ENCODE data around the gene CLECL1. TPM values are rescaled to one million over a fixed set of nuclear protein-coding genes. Genes with fewer than 3 reads are reported as not detected.
"Not testable (repeated sequence)": the region's sequence is repeated elsewhere in the genome, so short reads cannot be mapped to it uniquely, and the experiment has no call there.

Gene CLECL1
- total RNA-seq, 1 donor from 2014 or later: not detected

GRCh38 chr12:9694241-9694640 is 38.7 kb downstream of the CLECL1 start:
- DNase-seq: no peak

- DNase-seq: no peak
These were observed 40.0 kb downstream of the CLECL1 start for GRCh38 chr12:9692909-9693308.

- DNase-seq: no peak
These were observed 45.7 kb downstream of the CLECL1 start for GRCh38 chr12:9687228-9687627.

GRCh38 chr12:9685915-9686314 is 47.0 kb downstream of the CLECL1 start:
- DNase-seq: no peak

GRCh38 chr12:9685366-9685765 is 47.5 kb downstream of the CLECL1 start:
- DNase-seq: not testable (repeated sequence)

- DNase-seq: not testable (repeated sequence)
These were observed 49.9 kb downstream of the CLECL1 start for GRCh38 chr12:9682949-9683348.

- not testable (repeated sequence) for DNase-seq
These were observed 50.4 kb downstream of the CLECL1 start for GRCh38 chr12:9682508-9682907.

GRCh38 chr12:9674226-9674590 is 58.7 kb downstream of the CLECL1 start:
- no peak for DNase-seq

GRCh38 chr12:9673404-9674225 is 59.3 kb downstream of the CLECL1 start:
- no peak for DNase-seq

Other genes starting within 250 kb of the CLECL1 start
- gene KLRB1, start 125.2 kb downstream of the CLECL1 start, total RNA-seq: 0.79 TPM
- gene CLEC2D, start 63.4 kb downstream of the CLECL1 start, total RNA-seq: 6.0 TPM
- 9.7 TPM for gene CD69, start 27.8 kb upstream of the CLECL1 start, total RNA-seq
- 0.39 TPM for gene KLRF1, start 94.4 kb upstream of the CLECL1 start, total RNA-seq
- 18.7 TPM for gene CLEC2B, start 136.3 kb upstream of the CLECL1 start, total RNA-seq
- gene KLRF2, start 148.4 kb upstream of the CLECL1 start, total RNA-seq: not detected
- 18.5 TPM for gene CLEC2A, start 199.3 kb upstream of the CLECL1 start, total RNA-seq
- gene CLEC12A, start 238.3 kb upstream of the CLECL1 start, total RNA-seq: 7.2 TPM